ENCODE measurements around the gene TNRC6A.

GRCh38 chr16:24847358-24847664 lies 117.9 kb downstream of the TNRC6A start:
- TF ChIP-seq POLR2AphosphoS5 (IDR thresholded peaks at IDR 0.05): no peak
- TF ChIP-seq POLR2A (IDR thresholded peaks at IDR 0.05): no peak
- no peak for TF ChIP-seq CTCF (IDR thresholded peaks at IDR 0.05)

Measured in upper lobe of left lung (tissue), 4 donors.